ENCODE measurements around the gene FAM163A.

GRCh38 chr1:179770887-179771502, 27.9 kb downstream of the FAM163A start:
- TF ChIP-seq, protein P1, sequence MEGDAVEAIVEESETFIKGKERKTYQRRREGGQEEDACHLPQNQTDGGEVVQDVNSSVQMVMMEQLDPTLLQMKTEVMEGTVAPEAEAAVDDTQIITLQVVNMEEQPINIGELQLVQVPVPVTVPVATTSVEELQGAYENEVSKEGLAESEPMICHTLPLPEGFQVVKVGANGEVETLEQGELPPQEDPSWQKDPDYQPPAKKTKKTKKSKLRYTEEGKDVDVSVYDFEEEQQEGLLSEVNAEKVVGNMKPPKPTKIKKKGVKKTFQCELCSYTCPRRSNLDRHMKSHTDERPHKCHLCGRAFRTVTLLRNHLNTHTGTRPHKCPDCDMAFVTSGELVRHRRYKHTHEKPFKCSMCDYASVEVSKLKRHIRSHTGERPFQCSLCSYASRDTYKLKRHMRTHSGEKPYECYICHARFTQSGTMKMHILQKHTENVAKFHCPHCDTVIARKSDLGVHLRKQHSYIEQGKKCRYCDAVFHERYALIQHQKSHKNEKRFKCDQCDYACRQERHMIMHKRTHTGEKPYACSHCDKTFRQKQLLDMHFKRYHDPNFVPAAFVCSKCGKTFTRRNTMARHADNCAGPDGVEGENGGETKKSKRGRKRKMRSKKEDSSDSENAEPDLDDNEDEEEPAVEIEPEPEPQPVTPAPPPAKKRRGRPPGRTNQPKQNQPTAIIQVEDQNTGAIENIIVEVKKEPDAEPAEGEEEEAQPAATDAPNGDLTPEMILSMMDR (IDR thresholded peaks at IDR 0.05) = no peak
- TF ChIP-seq POLR2A (IDR thresholded peaks at IDR 0.05) = no peak
